Prostate gland (tissue), 2 donors: Measurements from ENCODE around the gene RPAP2.

Source experiments
- POLR2A ChIP-seq: fragments of 450-650 bp; IDR thresholded peaks from one replicate; pipeline ENCODE4 v1.6.1; 2016; ENCODE audit warnings: antibody characterized with exemption, mild to moderate bottlenecking
- POLR2AphosphoS5 ChIP-seq: sonication (generic); formaldehyde crosslinking; IDR thresholded peaks from one replicate; pipeline ENCODE4 v1.6.1; 2017; ENCODE audit warnings: antibody characterized with exemption
- TF ChIP-seq, protein P1 (sequence below), 4 experiments: fragments of 200-600 bp in 2 of 4; fragments of 450-650 bp in 2 of 4; sonication (generic) in 2 of 4; IDR thresholded peaks; 1 replicate in 3 of 4; 2 replicates in 1 of 4; pipeline ENCODE4 v1.5.1; 2016 to 2019; ENCODE audit warnings: antibody characterized with exemption in 4 of 4, mild to moderate bottlenecking in 2 of 4, moderate library complexity in 2 of 4

DNA sequence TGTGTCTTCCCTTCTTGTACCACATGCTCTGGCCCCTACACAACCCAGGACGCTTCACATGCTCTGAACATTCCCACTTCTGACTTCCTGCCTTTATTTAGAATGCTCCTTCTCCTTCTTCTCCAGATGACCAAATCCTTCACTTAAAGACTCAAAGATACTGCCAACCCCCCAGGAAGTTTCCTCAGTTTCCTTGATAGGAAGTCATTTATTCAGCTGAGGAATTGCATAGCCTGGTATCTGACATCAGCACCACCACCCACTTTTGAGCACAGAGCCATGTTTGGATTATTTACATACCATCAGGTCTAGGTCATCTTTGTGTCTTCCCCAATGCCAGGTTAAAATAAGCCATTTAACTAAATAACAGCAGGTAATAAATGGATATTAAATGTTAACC lies 145.5 kb downstream of the RPAP2 start:
- TF ChIP-seq POLR2AphosphoS5 (no peak), POLR2A (no peak)
- TF ChIP-seq, protein P1, sequence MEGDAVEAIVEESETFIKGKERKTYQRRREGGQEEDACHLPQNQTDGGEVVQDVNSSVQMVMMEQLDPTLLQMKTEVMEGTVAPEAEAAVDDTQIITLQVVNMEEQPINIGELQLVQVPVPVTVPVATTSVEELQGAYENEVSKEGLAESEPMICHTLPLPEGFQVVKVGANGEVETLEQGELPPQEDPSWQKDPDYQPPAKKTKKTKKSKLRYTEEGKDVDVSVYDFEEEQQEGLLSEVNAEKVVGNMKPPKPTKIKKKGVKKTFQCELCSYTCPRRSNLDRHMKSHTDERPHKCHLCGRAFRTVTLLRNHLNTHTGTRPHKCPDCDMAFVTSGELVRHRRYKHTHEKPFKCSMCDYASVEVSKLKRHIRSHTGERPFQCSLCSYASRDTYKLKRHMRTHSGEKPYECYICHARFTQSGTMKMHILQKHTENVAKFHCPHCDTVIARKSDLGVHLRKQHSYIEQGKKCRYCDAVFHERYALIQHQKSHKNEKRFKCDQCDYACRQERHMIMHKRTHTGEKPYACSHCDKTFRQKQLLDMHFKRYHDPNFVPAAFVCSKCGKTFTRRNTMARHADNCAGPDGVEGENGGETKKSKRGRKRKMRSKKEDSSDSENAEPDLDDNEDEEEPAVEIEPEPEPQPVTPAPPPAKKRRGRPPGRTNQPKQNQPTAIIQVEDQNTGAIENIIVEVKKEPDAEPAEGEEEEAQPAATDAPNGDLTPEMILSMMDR (IDR thresholded peaks at IDR 0.05), result no peak
